DOHH2 (cell line): Measurements from ENCODE around the gene ROBO1.

Experiments
- H3F3A ChIP-seq: fragments of 200-600 bp; sonication (generic), shearing (Covaris generic); 2 replicates; pipeline ENCODE4 v1.6.0; 2016; ENCODE audit warnings: antibody characterized with exemption, mild to moderate bottlenecking; ENCODE audit not compliant: control insufficient read depth, insufficient read depth
- H3K27ac ChIP-seq: fragments of 200-600 bp; sonication (generic); 2 replicates; pipeline ENCODE4 v1.5.1; 2014; ENCODE audit warnings: low read depth, mild to moderate bottlenecking, low read length, moderate library complexity
- H3K27me3 ChIP-seq: fragments of 200-600 bp; sonication (generic); 2 replicates; pipeline ENCODE4 v1.6.1; 2014; ENCODE audit warnings: mild to moderate bottlenecking, low read length, mixed read lengths; ENCODE audit not compliant: control insufficient read depth
- H3K36me3 ChIP-seq: fragments of 200-600 bp; sonication (generic); 2 replicates; pipeline ENCODE4 v1.6.1; 2014; ENCODE audit warnings: mild to moderate bottlenecking, low read length, moderate library complexity, mixed read lengths; ENCODE audit not compliant: control insufficient read depth
- H3K4me1 ChIP-seq: fragments of 200-600 bp; sonication (generic); 2 replicates; pipeline ENCODE4 v1.6.1; 2014; ENCODE audit warnings: mild to moderate bottlenecking, low read length, mixed read lengths; ENCODE audit not compliant: control insufficient read depth
- H3K4me2 ChIP-seq: fragments of 200-600 bp; sonication (generic); 2 replicates; pipeline ENCODE4 v1.6.0; 2014; ENCODE audit warnings: mild to moderate bottlenecking, low read length, moderate library complexity
- H3K4me3 ChIP-seq: fragments of 200-600 bp; sonication (generic); 2 replicates; pipeline ENCODE4 v1.5.1; 2014; ENCODE audit warnings: mild to moderate bottlenecking, low read length, mixed read lengths
- H3K79me2 ChIP-seq: fragments of 200-600 bp; sonication (generic); 2 replicates; pipeline ENCODE4 v1.6.1; 2014; ENCODE audit warnings: mild to moderate bottlenecking, low read length, mixed read lengths; ENCODE audit not compliant: control insufficient read depth
- H3K9me2 ChIP-seq: fragments of 200-600 bp; sonication (generic); replicated peaks from 2 replicates; pipeline ENCODE4 v1.6.1; 2014; ENCODE audit warnings: mild to moderate bottlenecking, low read length, mixed read lengths; ENCODE audit not compliant: control insufficient read depth
- H3K9me3 ChIP-seq: fragments of 200-600 bp; sonication (generic); 2 replicates; pipeline ENCODE4 v1.6.1; 2014; ENCODE audit warnings: antibody characterized with exemption, low read length, mixed read lengths; ENCODE audit not compliant: control insufficient read depth, insufficient read depth
- H4K20me1 ChIP-seq: fragments of 200-600 bp; sonication (generic); 2 replicates; pipeline ENCODE4 v1.6.0; 2014; ENCODE audit warnings: low read depth, mild to moderate bottlenecking, antibody characterized with exemption, low read length, moderate library complexity; ENCODE audit not compliant: control insufficient read depth, insufficient read depth
- EZH2phosphoT487 ChIP-seq: fragments of 200-600 bp; sonication (generic); IDR thresholded peaks from 2 replicates; pipeline ENCODE4 v1.6.1; 2017; ENCODE audit warnings: borderline replicate concordance, mild to moderate bottlenecking, antibody characterized with exemption, low read length, moderate library complexity, mixed read lengths
- TF ChIP-seq, protein P1 (sequence below): fragments of 200-600 bp; sonication (generic); IDR thresholded peaks from one replicate; pipeline ENCODE4 v1.5.1; 2014; ENCODE audit warnings: antibody characterized with exemption, mild to moderate bottlenecking, low read depth, low read length; ENCODE audit not compliant: poor library complexity, severe bottlenecking

ROBO1 gene

DNA sequence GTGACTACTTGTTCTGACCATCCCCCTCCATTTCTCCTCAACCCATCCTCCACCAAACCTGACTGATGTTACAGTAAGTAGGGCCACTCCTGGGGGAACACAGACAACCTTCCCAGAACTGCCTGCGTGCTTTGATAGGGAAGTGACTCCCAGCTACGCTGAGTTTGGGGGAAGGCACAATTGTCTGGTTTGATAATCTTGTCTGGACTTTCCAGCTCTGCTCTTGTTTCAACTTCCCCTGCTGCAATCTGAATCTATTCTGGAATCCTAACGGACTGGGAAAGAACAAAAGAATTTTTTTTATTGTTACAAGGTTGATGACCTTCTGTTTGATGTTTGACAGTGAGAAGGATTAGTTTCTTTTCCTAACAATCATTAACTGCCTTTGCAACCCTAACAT, 895.6 kb downstream of the ROBO1 start:
- Histone ChIP-seq H3K27me3 (no peaks in the 10 kb centered on the region), H3K9me3 (no peaks in the 10 kb centered on the region), H3K4me3 (no peak overlapping the region), H3K9me2 (no peaks in the 10 kb centered on the region), H3K4me2 (no peak overlapping the region), H3K79me2 (no peaks in the 10 kb centered on the region), H3K36me3 (no peaks in the 10 kb centered on the region), H3K4me1 (no peaks in the 10 kb centered on the region), H3F3A (no peaks in the 10 kb centered on the region), H4K20me1 (no peaks in the 10 kb centered on the region), H3K27ac (no peak overlapping the region)
- TF ChIP-seq, protein P1, sequence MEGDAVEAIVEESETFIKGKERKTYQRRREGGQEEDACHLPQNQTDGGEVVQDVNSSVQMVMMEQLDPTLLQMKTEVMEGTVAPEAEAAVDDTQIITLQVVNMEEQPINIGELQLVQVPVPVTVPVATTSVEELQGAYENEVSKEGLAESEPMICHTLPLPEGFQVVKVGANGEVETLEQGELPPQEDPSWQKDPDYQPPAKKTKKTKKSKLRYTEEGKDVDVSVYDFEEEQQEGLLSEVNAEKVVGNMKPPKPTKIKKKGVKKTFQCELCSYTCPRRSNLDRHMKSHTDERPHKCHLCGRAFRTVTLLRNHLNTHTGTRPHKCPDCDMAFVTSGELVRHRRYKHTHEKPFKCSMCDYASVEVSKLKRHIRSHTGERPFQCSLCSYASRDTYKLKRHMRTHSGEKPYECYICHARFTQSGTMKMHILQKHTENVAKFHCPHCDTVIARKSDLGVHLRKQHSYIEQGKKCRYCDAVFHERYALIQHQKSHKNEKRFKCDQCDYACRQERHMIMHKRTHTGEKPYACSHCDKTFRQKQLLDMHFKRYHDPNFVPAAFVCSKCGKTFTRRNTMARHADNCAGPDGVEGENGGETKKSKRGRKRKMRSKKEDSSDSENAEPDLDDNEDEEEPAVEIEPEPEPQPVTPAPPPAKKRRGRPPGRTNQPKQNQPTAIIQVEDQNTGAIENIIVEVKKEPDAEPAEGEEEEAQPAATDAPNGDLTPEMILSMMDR = no peak
- no peak for TF ChIP-seq EZH2phosphoT487

DNA sequence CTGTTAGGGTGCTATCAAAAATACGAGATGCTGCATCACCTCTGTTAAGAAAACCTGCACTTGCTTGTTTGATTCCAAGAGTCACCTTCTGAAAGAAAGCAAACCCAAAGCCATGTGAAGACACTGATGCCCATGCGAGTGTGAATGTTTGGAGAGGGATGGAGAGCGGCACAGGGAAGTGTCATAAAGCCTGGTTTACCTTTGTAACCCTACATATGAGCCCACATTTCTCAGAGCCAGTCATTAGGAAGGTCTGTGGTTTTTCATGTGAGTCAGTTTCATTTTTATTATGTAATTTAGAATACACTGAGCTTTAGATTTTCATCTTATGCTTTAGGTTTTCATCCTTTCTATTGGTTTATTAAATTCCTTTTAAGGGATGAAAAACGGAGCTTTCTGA, 896.8 kb downstream of the ROBO1 start:
- no peaks in the 10 kb centered on the region for H3K4me1 ChIP-seq
- no peaks in the 10 kb centered on the region for H4K20me1 ChIP-seq
- H3K4me2 ChIP-seq = no peak overlapping the region
- no peaks in the 10 kb centered on the region for H3K79me2 ChIP-seq
- H3K27ac ChIP-seq = no peak overlapping the region
- no peaks in the 10 kb centered on the region for H3K36me3 ChIP-seq
- TF ChIP-seq, protein P1 = no peak
- TF ChIP-seq EZH2phosphoT487 = no peak
- H3K9me3 ChIP-seq = no peaks in the 10 kb centered on the region
- no peaks in the 10 kb centered on the region for H3K27me3 ChIP-seq
- H3F3A ChIP-seq = no peaks in the 10 kb centered on the region
- no peaks in the 10 kb centered on the region for H3K9me2 ChIP-seq
- no peak overlapping the region for H3K4me3 ChIP-seq

DNA sequence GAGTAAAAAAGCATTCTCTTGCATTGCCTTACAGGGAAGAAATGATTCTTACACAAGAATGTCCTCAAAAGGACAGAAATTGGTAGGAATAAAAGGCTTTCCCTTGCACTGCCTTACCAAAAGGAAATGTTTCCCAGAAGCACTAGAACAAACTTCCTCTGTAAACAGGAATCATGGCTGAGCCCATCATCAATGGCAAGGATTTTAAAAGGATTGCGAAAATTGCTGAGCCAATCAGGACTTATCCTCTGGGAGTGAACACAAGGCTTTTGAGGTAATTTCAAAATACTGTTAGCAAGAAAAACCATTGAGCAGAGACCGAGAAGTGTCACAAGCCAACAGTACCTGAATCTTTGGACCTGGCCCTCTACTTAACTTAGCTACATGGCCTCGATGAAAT, 897.3 kb downstream of the ROBO1 start:
- no peaks in the 10 kb centered on the region for H3F3A ChIP-seq
- H3K27ac ChIP-seq = no peak overlapping the region
- no peaks in the 10 kb centered on the region for H3K36me3 ChIP-seq
- H3K79me2 ChIP-seq = no peaks in the 10 kb centered on the region
- H3K4me2 ChIP-seq = no peak overlapping the region
- H4K20me1 ChIP-seq = no peaks in the 10 kb centered on the region
- H3K9me2 ChIP-seq = no peaks in the 10 kb centered on the region
- H3K9me3 ChIP-seq = no peaks in the 10 kb centered on the region
- no peaks in the 10 kb centered on the region for H3K4me1 ChIP-seq
- no peak overlapping the region for H3K4me3 ChIP-seq
- no peak for TF ChIP-seq EZH2phosphoT487
- TF ChIP-seq, protein P1 = no peak
- H3K27me3 ChIP-seq = no peaks in the 10 kb centered on the region

DNA sequence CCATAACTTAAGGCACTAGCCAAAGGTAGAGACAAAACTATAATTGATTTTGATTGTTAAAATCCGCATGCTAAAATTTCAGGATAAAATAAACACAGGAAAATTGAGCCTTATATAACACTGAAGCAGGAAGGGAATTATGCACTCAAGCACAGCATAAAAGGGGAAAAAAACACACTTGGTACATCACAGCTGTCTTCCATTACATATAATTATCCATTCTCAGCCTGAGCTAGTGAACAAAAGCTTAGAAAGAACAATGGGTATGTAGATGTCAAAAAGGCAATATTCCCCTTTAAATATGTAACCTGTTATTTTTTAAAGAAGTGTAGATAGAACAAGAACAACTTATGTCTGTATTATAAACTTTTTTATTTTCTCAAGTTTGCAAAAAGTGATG, 899.2 kb downstream of the ROBO1 start:
- Histone ChIP-seq H3K4me1 (no peaks in the 10 kb centered on the region), H3F3A (no peaks in the 10 kb centered on the region), H3K27me3 (no peaks in the 10 kb centered on the region), H3K27ac (no peak overlapping the region), H3K79me2 (no peaks in the 10 kb centered on the region), H3K9me3 (no peaks in the 10 kb centered on the region), H4K20me1 (no peaks in the 10 kb centered on the region), H3K4me2 (no peak overlapping the region), H3K36me3 (no peaks in the 10 kb centered on the region), H3K9me2 (no peaks in the 10 kb centered on the region), H3K4me3 (no peak overlapping the region)
- no peak for TF ChIP-seq EZH2phosphoT487
- TF ChIP-seq, protein P1 = no peak
